GM13976 (cell line): ENCODE data around the gene SMIM15.
"Not testable (repeated sequence)": the region's sequence is repeated elsewhere in the genome, so short reads cannot be mapped to it uniquely, and the experiment has no call there.

ENCODE experiments used
- DNase-seq: peaks from one replicate; pipeline ENCODE4 v3.0.0; 2012; ENCODE audit warnings: low spot score
- CTCF ChIP-seq: IDR thresholded peaks from 2 replicates; pipeline ENCODE4 v1.5.1; 2012; ENCODE audit warnings: borderline replicate concordance, mild to moderate bottlenecking; ENCODE audit not compliant: insufficient read depth; ENCODE audit errors: extremely low read depth, missing control alignments, control extremely low read depth
- in situ Hi-C: fragments of 300-500 bp; cut with MboI; formaldehyde crosslinking; loops from one replicate; pipeline ENCODE4 v1.12.0; 2022; ENCODE audit warnings: low sequenced_read_pairs, mixed read lengths, inconsistent platforms; ENCODE audit not compliant: unreplicated experiment

SMIM15 gene

GRCh38 chr5:61162010-61162831 lies at the start of gene SMIM15:
TSS of gene SMIM15 (minus strand) at chr5:61162468. CDS start at chr5:61160171, 2,297 bp downstream.
- no peak for TF ChIP-seq CTCF
- in situ Hi-C loops, result no loop called here
- DNase-seq, result peak; percentile 92

GRCh38 chr5:61207884-61208283 lies 45.6 kb upstream of the SMIM15 start:
- no peak for DNase-seq
- in situ Hi-C loops, result no loop called here
- TF ChIP-seq CTCF, result no peak

GRCh38 chr5:61205013-61205412 lies 42.7 kb upstream of the SMIM15 start:
- in situ Hi-C loops, result no loop called here

GRCh38 chr5:61202213-61202612 lies 39.9 kb upstream of the SMIM15 start:
- peak; percentile 52 for DNase-seq
- TF ChIP-seq CTCF, result no peak
- in situ Hi-C loops, result no loop called here

More at GRCh38 chr5:61205013-61205412, 42.7 kb upstream of the SMIM15 start:
- no peak for TF ChIP-seq CTCF
- no peak for DNase-seq

- in situ Hi-C loops, result no loop called here
- no peak for TF ChIP-seq CTCF
- no peak for DNase-seq
Measured at GRCh38 chr5:61200582-61201155, 38.4 kb upstream of the SMIM15 start.

GRCh38 chr5:61198606-61199005 lies 36.3 kb upstream of the SMIM15 start:
- TF ChIP-seq CTCF, result no peak

GRCh38 chr5:61187826-61188225 lies 25.6 kb upstream of the SMIM15 start:
- in situ Hi-C loops, DNase-seq: not testable (repeated sequence)

More at GRCh38 chr5:61198606-61199005, 36.3 kb upstream of the SMIM15 start:
- in situ Hi-C loops, result no loop called here
- no peak for DNase-seq

- in situ Hi-C loops, DNase-seq: not testable (repeated sequence)
Measured at GRCh38 chr5:61187352-61187751, 25.1 kb upstream of the SMIM15 start.
